ENCODE data around the gene SLC9A9.

DNA sequence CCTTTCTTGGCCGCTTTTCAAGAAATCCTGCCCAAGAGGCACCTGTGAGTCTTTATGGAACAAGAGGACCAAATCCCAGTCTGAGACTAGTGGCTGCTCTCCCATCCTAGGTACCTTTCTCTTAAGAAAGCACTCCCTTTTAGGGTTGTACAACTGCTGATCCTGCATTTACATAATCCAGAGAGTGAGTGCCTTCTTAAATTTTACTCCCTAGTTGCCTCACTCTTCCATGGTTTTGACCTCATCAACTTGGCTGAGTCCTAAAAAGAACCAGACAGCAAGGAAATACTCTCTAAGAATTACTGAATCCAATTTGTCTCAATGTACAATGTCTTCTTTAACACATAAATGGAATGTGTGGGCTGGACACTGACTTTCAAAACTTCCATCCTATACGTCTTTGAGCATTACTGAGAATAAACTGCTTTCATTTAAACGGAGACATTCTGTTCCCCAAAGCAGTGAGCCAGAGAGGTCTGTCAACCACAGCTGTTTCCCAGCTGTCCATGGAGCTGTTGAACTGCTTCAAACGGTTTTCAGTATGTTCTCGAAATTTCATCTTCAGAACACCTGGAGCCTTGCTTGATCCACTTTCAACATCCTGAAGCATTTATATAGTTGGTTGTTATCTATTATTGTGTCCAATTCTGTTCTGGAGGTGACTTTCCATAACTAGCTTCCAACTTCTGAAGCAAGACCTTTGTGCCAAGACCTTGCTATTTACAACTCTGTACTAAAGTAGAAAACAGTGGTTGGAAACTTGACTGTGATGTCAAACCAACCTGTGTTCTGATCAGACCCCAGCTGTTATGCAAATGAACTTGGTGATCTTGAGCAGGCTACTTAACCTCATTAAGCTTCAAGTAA, 179.1 kb downstream of the SLC9A9 start:
- TF ChIP-seq, protein P1, sequence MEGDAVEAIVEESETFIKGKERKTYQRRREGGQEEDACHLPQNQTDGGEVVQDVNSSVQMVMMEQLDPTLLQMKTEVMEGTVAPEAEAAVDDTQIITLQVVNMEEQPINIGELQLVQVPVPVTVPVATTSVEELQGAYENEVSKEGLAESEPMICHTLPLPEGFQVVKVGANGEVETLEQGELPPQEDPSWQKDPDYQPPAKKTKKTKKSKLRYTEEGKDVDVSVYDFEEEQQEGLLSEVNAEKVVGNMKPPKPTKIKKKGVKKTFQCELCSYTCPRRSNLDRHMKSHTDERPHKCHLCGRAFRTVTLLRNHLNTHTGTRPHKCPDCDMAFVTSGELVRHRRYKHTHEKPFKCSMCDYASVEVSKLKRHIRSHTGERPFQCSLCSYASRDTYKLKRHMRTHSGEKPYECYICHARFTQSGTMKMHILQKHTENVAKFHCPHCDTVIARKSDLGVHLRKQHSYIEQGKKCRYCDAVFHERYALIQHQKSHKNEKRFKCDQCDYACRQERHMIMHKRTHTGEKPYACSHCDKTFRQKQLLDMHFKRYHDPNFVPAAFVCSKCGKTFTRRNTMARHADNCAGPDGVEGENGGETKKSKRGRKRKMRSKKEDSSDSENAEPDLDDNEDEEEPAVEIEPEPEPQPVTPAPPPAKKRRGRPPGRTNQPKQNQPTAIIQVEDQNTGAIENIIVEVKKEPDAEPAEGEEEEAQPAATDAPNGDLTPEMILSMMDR (IDR thresholded peaks at IDR 0.05) = no peak
- no peak for TF ChIP-seq EP300 (IDR thresholded peaks at IDR 0.05)
- no peak for TF ChIP-seq POLR2A (IDR thresholded peaks at IDR 0.05; ENCODE audit: low read depth)
- no peak for TF ChIP-seq POLR2AphosphoS5 (IDR thresholded peaks at IDR 0.05)

All from esophagus muscularis mucosa (tissue), 4 donors.